Neuronal stem cell (in vitro differentiated cells): Measurements from ENCODE around the gene TEX26.

Source experiments
- DNase-seq: peaks from one replicate; pipeline ENCODE4 v3.0.0-alpha.2; 2013; ENCODE audit warnings: low spot score
- H2AFZ ChIP-seq: one replicate; pipeline ENCODE4 v1.6.1; 2013; ENCODE audit warnings: mild to moderate bottlenecking, low read length, inconsistent platforms
- H2AK5ac ChIP-seq: 2 replicates; pipeline ENCODE4 v1.6.1; 2013; ENCODE audit warnings: low read depth, mild to moderate bottlenecking, inconsistent platforms, low read length, moderate library complexity, mixed read lengths
- H2BK120ac ChIP-seq: 2 replicates; pipeline ENCODE4 v1.6.1; 2013; ENCODE audit warnings: low read depth, mild to moderate bottlenecking, inconsistent platforms, low read length, moderate library complexity, mixed read lengths
- H2BK12ac ChIP-seq: one replicate; pipeline ENCODE4 v1.6.1; 2013; ENCODE audit warnings: low read length, inconsistent platforms
- H2BK15ac ChIP-seq: 2 replicates; pipeline ENCODE4 v1.6.1; 2013; ENCODE audit warnings: mild to moderate bottlenecking, low read length, inconsistent platforms, mixed read lengths
- H2BK5ac ChIP-seq: one replicate; pipeline ENCODE4 v1.6.1; 2013; ENCODE audit warnings: inconsistent platforms, mild to moderate bottlenecking, low read length, moderate library complexity
- H3K14ac ChIP-seq: one replicate; pipeline ENCODE4 v1.6.1; 2013; ENCODE audit warnings: low read length, inconsistent platforms
- H3K18ac ChIP-seq: 2 replicates; pipeline ENCODE4 v1.6.1; 2013; ENCODE audit warnings: low read length, inconsistent platforms
- H3K23ac ChIP-seq: 2 replicates; pipeline ENCODE4 v1.6.1; 2013; ENCODE audit warnings: low read depth, mild to moderate bottlenecking, mixed read lengths, low read length, inconsistent platforms; ENCODE audit not compliant: poor library complexity
- H3K27ac ChIP-seq: replicated peaks from 3 replicates; pipeline ENCODE4 v1.5.1; 2013; ENCODE audit warnings: low read length, inconsistent platforms
- H3K27me3 ChIP-seq, 3 experiments: 2 replicates each; pipeline ENCODE4 v1.6.1; 2013; ENCODE audit warnings: low read length in 3 of 3, mild to moderate bottlenecking in 2 of 3, inconsistent platforms in 1 of 3, low read depth in 1 of 3, mixed read lengths in 1 of 3, moderate library complexity in 1 of 3; ENCODE audit not compliant: control insufficient read depth in 3 of 3, insufficient read depth in 3 of 3
- H3K36me3 ChIP-seq, 2 donors: replicated peaks in 1 of 2; 2 replicates each; pipeline ENCODE4 v1.6.1; 2013; ENCODE audit warnings: low read length in 2 of 2; ENCODE audit not compliant: control insufficient read depth in 2 of 2, insufficient read depth in 2 of 2
- H3K4ac ChIP-seq: 2 replicates; pipeline ENCODE4 v1.6.1; 2013; ENCODE audit warnings: inconsistent platforms, mild to moderate bottlenecking, low read length, moderate library complexity
- H3K4me1 ChIP-seq, 2 donors: 1 replicate in 1 of 2; 2 replicates in 1 of 2; pipeline ENCODE4 v1.6.1; 2013; ENCODE audit warnings: low read length in 2 of 2, low read depth in 1 of 2; ENCODE audit not compliant: control insufficient read depth in 2 of 2, insufficient read depth in 1 of 2
- H3K4me2 ChIP-seq: one replicate; pipeline ENCODE4 v1.6.1; 2013; ENCODE audit warnings: mild to moderate bottlenecking, low read length, inconsistent platforms; ENCODE audit not compliant: insufficient read depth, poor library complexity, severe bottlenecking
- H3K4me3 ChIP-seq, 2 donors: 2 replicates each; pipeline ENCODE4 v1.5.1; 2013; ENCODE audit warnings: low read length in 2 of 2, mild to moderate bottlenecking in 2 of 2, inconsistent platforms in 1 of 2, moderate library complexity in 1 of 2
- H3K79me1 ChIP-seq: one replicate; pipeline ENCODE4 v1.6.1; 2013; ENCODE audit warnings: low read depth, mild to moderate bottlenecking, inconsistent platforms, low read length, moderate library complexity
- H3K9ac ChIP-seq: one replicate; pipeline ENCODE4 v1.6.1; 2013; ENCODE audit warnings: mild to moderate bottlenecking, low read depth, low read length, inconsistent platforms; ENCODE audit not compliant: poor library complexity
- H3K9me3 ChIP-seq, 2 donors: replicated peaks in 1 of 2; 2 replicates each; pipeline versions ENCODE3 to v1.6.1; 2013; ENCODE audit warnings: low read length in 2 of 2, mild to moderate bottlenecking in 2 of 2, inconsistent platforms in 1 of 2, low read depth in 1 of 2, mixed read lengths in 1 of 2, moderate library complexity in 1 of 2; ENCODE audit not compliant: control insufficient read depth in 2 of 2, insufficient read depth in 1 of 2
- H4K8ac ChIP-seq: one replicate; pipeline ENCODE4 v1.6.1; 2013; ENCODE audit warnings: low read depth, mild to moderate bottlenecking, inconsistent platforms, low read length, moderate library complexity
- H4K91ac ChIP-seq: one replicate; pipeline ENCODE4 v1.6.1; 2013; ENCODE audit warnings: low read length, low read depth, mild to moderate bottlenecking, inconsistent platforms; ENCODE audit not compliant: poor library complexity
- WGBS, 2 donors: extraction: QIAGEN DNeasy Blood & Tissue Kit; methylation state at CpG; one replicate each; pipeline ENCODE4 v1.1.7; 2013; ENCODE audit warnings: missing lambda C conversion rate in 2 of 2, mixed read lengths in 1 of 2; ENCODE audit not compliant: insufficient read length in 2 of 2, insufficient replicate concordance in 1 of 2; ENCODE audit errors: extremely low coverage in 2 of 2; 5-methylcytosine and 5-hydroxymethylcytosine counted together

TEX26 gene

GRCh38 chr13:30965380-30965779, 32.9 kb downstream of the TEX26 start:
- Histone ChIP-seq H2BK12ac (no peak overlapping the region), H3K14ac (no peak overlapping the region), H3K27me3 (no peaks in the 10 kb centered on the region), H3K9ac (no peak overlapping the region), H3K79me1 (no peaks in the 10 kb centered on the region), H3K18ac (no peak overlapping the region), H2BK15ac (no peak overlapping the region), H3K23ac (no peak overlapping the region), H3K9me3 (peaks cover 0 to 7% of the 10 kb centered on the region in 2 donors), H3K4me2 (no peak overlapping the region), H2BK5ac (no peak overlapping the region), H3K4me1 (peaks cover 1 to 6% of the 10 kb centered on the region in 2 donors), H2AK5ac (no peak overlapping the region), H3K27ac (no peak overlapping the region), H3K4me3 (no peak overlapping the region), H4K8ac (no peak overlapping the region), H3K4ac (no peak overlapping the region), H2BK120ac (no peak overlapping the region), H4K91ac (no peak overlapping the region), H3K36me3 (no peaks in the 10 kb centered on the region), H2AFZ (no peak overlapping the region)
- DNase-seq = no peak
- WGBS, 2 donors = no CpG with 5 or more reads among the region's 1 CpG

- no CpG with 5 or more reads among the region's 3 CpGs for WGBS, 2 donors
- no peak overlapping the region for H3K4me3 ChIP-seq
- H4K8ac ChIP-seq = no peak overlapping the region
Observed at GRCh38 chr13:30966101-30966500, 33.6 kb downstream of the TEX26 start.

GRCh38 chr13:30968846-30969245, 36.4 kb downstream of the TEX26 start:
- Histone ChIP-seq H2AK5ac (no peak overlapping the region), H3K79me1 (no peaks in the 10 kb centered on the region), H3K9me3 (peaks cover 0 to 7% of the 10 kb centered on the region in 2 donors), H2BK5ac (no peak overlapping the region), H3K9ac (no peak overlapping the region), H3K27me3 (no peaks in the 10 kb centered on the region), H2AFZ (no peak overlapping the region), H3K36me3 (no peaks in the 10 kb centered on the region), H3K4me1 (peaks cover 1 to 6% of the 10 kb centered on the region in 2 donors), H2BK15ac (no peak overlapping the region), H3K18ac (no peak overlapping the region), H3K23ac (no peak overlapping the region), H3K4ac (no peak overlapping the region), H3K4me3 (no peak overlapping the region), H2BK12ac (no peak overlapping the region), H2BK120ac (no peak overlapping the region), H4K8ac (no peak overlapping the region), H4K91ac (no peak overlapping the region), H3K27ac (no peak overlapping the region), H3K14ac (no peak overlapping the region), H3K4me2 (no peak overlapping the region)
- DNase-seq = no peak
- no CpG with 5 or more reads among the region's 2 CpGs for WGBS, 2 donors

More at GRCh38 chr13:30966101-30966500, 33.6 kb downstream of the TEX26 start:
- Histone ChIP-seq H3K23ac (no peak overlapping the region), H2AK5ac (no peak overlapping the region), H2BK5ac (no peak overlapping the region), H3K4me1 (peaks cover 1 to 6% of the 10 kb centered on the region in 2 donors), H3K36me3 (no peaks in the 10 kb centered on the region), H3K27ac (no peak overlapping the region), H3K4me2 (no peak overlapping the region), H4K91ac (no peak overlapping the region), H3K4ac (no peak overlapping the region), H2BK15ac (no peak overlapping the region), H3K9ac (no peak overlapping the region), H2BK12ac (no peak overlapping the region), H3K27me3 (no peaks in the 10 kb centered on the region), H3K79me1 (no peaks in the 10 kb centered on the region), H2AFZ (no peak overlapping the region), H3K18ac (no peak overlapping the region), H3K14ac (no peak overlapping the region), H2BK120ac (no peak overlapping the region), H3K9me3 (peaks cover 0 to 7% of the 10 kb centered on the region in 2 donors)
- no peak for DNase-seq

- WGBS, 2 donors = no CpG with 5 or more reads among the region's 2 CpGs
Observed at GRCh38 chr13:30971575-30971974, 39.1 kb downstream of the TEX26 start.

More at GRCh38 chr13:30971575-30971974, 39.1 kb downstream of the TEX26 start:
- H3K79me1 ChIP-seq = no peaks in the 10 kb centered on the region
- no peak overlapping the region for H2BK12ac ChIP-seq
- H4K91ac ChIP-seq = no peak overlapping the region
- no peak overlapping the region for H2AFZ ChIP-seq
- no peak overlapping the region for H4K8ac ChIP-seq
- H3K4me3 ChIP-seq = no peak overlapping the region
- no peak overlapping the region for H3K14ac ChIP-seq
- H3K4me2 ChIP-seq = no peak overlapping the region
- no peak overlapping the region for H3K9ac ChIP-seq
- no peaks in the 10 kb centered on the region for H3K27me3 ChIP-seq
- DNase-seq = no peak
- no peak overlapping the region for H3K27ac ChIP-seq
- no peak overlapping the region for H2BK120ac ChIP-seq
- H3K23ac ChIP-seq = no peak overlapping the region
- no peak overlapping the region for H3K4ac ChIP-seq
- no peak overlapping the region for H2BK5ac ChIP-seq
- no peak overlapping the region for H2AK5ac ChIP-seq
- H3K36me3 ChIP-seq = no peaks in the 10 kb centered on the region
- peaks cover 1 to 10% of the 10 kb centered on the region in 2 donors for H3K4me1 ChIP-seq
- H3K18ac ChIP-seq = no peak overlapping the region
- no peak overlapping the region for H2BK15ac ChIP-seq
- H3K9me3 ChIP-seq = peaks cover 0 to 7% of the 10 kb centered on the region in 2 donors
